NCI-H1092 (cell line): Measurements from ENCODE around the gene RCC1.
"Not testable (repeated sequence)": the region's sequence is repeated elsewhere in the genome, so short reads cannot be mapped to it uniquely, and the experiment has no call there.

ENCODE experiments used
- DNase-seq: peaks from one replicate; lab custom pipeline; 2025; lab: John Stamatoyannopoulos, UW

The RCC1 gene, protein sequence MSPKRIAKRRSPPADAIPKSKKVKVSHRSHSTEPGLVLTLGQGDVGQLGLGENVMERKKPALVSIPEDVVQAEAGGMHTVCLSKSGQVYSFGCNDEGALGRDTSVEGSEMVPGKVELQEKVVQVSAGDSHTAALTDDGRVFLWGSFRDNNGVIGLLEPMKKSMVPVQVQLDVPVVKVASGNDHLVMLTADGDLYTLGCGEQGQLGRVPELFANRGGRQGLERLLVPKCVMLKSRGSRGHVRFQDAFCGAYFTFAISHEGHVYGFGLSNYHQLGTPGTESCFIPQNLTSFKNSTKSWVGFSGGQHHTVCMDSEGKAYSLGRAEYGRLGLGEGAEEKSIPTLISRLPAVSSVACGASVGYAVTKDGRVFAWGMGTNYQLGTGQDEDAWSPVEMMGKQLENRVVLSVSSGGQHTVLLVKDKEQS

GRCh38 chr1:28505406-28506187, at the start of gene RCC1:
TSS of gene RCC1 (plus strand) at chr1:28506043. CDS start at chr1:28529867, 23,824 bp downstream.
- peak; percentile 99 for DNase-seq

DNA sequence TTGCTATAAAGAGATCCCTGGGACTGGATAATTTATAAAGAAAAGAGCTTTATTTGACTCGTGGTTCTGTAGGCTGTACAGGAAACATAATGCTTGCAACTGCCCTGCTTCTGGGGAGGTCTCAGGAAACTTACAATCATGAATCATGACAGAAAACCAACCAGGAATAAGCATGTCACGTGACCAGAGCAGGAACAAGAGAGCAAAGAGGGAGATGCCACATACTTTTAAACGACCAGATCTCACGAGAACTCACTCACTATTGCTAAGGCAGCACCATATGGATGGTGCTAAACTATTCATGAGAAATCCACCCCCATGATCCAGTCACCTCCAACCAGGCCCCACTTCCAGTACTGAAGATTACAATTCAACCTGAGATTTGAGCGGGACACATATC, 49.8 kb upstream of the RCC1 start:
- no peak for DNase-seq

GRCh38 chr1:28457678-28458077, 48.2 kb upstream of the RCC1 start:
- no peak for DNase-seq

DNA sequence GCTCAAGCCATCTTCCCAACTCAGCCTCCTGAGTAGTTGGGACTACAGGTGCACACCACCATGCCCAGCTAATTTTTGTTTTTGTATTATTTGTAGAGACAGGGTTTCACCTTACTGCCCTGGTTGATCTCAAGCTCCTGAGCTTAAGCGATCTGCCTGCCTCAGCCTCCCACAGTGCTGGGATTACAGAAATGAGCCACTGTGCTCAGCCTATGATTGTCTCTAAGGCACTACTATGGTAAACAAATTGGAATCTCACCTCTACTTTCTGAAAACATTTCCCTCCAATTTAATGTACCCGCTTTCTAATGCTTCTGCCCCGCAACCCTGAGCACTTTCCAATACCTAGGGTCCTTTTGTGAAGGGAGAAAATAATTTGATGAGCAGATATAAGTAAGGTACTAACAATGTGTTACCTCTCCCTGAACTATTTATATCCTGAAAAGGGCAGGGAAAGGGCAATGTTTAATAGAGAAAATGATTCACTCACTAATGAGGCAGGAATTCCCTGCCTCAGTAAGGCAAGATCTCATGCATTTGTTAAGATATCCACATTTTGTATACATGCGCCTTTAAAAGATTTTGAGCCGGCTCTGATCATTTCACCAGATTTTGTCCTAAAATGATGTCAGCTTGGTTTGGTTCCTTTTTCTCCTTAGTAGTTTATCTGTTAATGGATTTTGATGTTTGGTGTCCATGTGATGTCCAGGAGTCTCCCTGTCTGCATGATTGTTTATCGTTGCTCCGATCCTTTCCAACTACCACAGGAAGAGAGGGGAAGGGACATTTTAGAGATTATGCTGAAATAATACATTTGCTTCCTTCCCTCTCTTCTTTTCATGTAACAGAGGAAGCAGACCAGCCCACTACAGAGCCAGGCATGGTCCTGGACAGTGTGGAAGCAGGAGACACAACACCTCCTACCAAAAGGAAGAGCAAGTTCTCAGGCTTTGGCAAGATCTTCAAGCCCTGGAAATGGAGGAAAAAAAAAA, 47.3 kb upstream of the RCC1 start:
- DNase-seq = no peak

DNA sequence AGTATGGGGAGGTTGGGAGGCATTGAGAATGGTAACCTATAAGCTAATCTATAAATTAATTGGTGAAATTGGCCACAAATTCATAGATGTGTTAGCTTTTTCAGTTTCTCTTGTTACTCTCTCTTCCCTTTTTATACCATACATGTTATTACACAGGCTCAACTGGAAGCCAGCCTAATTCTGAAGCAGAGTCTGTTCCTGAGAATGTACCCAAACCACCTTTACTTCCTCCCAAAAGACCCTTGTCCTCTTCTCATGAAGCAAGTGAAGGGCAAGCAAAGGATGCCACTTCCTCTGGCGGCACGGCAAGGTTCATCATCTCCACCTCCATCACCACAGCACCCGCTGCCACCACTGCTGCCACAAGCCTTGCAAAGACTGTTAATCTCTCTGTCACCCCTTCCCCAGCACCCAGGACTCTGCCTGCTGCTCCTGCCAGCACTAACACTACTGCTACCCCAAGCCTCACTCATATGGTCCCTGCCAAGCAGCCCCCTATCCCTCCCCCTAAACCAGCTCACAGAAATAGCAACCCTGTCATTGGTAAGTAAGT, 39.5 kb upstream of the RCC1 start:
- DNase-seq = no peak

- DNase-seq = no peak
These were observed 35.7 kb upstream of the RCC1 start for GRCh38 chr1:28470146-28470545.

- DNase-seq = not testable (repeated sequence)
These were observed 26.3 kb upstream of the RCC1 start for GRCh38 chr1:28479497-28479896.

GRCh38 chr1:28480308-28480707, 25.5 kb upstream of the RCC1 start:
- no peak for DNase-seq

GRCh38 chr1:28482138-28482537, 23.7 kb upstream of the RCC1 start:
- DNase-seq = no peak

DNA sequence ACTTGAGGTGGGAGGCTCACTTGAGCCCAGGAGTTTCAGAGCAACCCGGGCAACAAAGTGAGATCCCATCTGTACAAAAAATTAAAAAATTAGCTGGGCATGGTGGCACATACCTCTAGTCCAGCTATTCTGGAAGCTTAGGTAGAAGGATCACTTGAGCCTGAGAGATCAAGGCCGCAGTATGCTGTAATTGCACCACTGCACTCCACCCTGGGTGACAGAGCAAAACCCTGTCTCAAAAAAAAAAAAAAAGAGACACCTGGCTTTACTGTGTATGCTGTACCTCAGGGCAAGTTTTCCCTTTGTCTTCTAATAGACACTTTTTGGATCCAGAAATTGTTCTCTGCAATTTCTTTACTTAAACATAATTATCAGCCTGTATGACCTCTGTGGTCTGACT, 23.1 kb upstream of the RCC1 start:
- no peak for DNase-seq

GRCh38 chr1:28494737-28495136, 11.1 kb upstream of the RCC1 start:
- DNase-seq = no peak

GRCh38 chr1:28499553-28499952, 6.3 kb upstream of the RCC1 start:
- DNase-seq = no peak

DNA sequence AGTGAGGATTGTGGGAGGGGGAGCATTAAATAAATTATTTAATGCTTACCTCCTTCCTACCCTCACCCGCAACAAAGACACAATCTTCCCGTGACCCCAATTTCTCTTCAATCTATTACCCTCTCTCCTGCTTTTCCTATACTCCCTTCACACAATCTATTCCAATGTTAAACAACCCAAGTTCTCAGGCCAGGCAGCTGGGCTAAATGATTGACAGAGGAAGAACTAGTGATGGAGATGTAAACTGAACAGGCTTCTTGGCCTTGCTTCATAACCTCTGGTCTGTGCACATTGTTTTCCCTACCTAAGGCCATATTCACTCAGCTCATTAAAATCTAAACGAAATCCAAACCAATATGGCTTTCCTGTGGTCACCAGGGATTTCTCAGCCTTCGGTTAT, 3.9 kb upstream of the RCC1 start:
- no peak for DNase-seq

GRCh38 chr1:28503117-28503516, 2.7 kb upstream of the RCC1 start:
- no peak for DNase-seq

GRCh38 chr1:28506907-28507246, 1.0 kb downstream of the RCC1 start:
- DNase-seq = no peak

DNA sequence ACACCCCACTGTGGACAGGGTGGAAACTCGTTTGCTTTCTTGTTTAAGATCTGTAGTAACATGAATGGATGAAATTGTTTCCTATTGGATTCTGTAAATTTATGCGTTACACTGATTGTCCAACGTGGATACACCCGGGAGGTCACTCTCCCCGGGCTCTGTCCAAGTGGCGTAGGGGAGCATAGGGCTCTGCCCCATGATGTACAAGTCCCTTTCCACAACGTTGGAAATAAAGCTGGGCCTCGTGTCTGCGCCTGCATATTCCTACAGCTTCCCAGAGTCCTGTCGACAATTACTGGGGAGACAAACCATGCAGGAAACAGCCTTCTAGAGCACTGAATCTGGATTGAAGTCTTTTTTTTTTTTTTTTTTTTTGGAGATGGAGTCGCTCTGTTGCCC, 1.4 kb downstream of the RCC1 start:
- no peak for DNase-seq

DNA sequence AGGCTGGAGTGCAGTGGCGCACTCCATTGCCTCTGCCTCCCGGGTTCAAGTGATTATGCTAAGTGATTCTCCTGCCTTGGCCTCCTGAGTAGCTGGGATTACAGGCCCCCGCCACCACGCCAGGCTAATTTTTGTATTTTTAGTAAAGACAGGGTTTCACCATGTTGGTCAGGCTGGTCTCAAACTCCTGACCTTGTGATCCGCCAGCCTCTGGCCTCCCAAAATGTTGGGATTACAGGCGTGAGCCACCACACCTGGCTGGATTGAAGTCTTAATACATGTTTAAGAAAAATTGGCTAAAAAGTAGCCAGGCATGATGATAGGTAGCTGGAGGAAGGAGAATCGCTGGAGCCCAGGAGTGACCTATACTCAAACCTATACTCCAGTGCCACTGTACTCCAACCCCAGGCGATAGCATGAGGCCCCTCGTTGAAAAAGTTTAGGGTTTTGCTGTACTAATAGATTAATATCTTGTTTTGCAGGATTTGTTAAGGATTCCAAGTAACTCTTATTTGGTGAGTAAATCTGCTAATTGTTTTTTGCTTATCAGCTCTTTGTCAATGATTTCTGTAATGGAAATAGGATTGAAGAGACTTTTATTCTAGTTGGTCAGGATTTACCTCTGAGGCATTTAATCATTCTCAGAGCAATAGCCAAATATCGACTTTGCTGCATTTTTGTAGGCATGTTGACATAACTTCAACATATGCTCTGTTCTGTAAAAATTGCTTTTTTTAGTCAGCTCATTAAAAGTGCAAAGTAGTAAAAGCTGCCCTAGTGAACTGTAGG, 2.0 kb downstream of the RCC1 start:
- no peak for DNase-seq

DNA sequence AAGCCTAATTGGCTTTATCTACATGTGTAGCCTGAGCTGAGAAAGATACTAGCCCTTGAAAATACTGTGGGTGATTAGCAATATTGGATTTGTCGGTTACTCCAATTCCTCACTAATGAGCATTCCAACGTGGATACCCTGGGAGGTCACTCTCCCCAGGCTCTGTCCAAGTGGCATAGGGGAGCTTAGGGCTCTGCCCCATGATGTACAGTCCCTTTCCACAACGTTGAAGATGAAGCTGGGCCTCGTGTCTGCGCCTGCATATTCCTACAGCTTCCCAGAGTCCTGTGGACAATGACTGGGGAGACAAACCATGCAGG, 2.6 kb downstream of the RCC1 start:
- no peak for DNase-seq

- DNase-seq = no peak
These were observed 3.9 kb downstream of the RCC1 start for GRCh38 chr1:28509705-28510272.

DNA sequence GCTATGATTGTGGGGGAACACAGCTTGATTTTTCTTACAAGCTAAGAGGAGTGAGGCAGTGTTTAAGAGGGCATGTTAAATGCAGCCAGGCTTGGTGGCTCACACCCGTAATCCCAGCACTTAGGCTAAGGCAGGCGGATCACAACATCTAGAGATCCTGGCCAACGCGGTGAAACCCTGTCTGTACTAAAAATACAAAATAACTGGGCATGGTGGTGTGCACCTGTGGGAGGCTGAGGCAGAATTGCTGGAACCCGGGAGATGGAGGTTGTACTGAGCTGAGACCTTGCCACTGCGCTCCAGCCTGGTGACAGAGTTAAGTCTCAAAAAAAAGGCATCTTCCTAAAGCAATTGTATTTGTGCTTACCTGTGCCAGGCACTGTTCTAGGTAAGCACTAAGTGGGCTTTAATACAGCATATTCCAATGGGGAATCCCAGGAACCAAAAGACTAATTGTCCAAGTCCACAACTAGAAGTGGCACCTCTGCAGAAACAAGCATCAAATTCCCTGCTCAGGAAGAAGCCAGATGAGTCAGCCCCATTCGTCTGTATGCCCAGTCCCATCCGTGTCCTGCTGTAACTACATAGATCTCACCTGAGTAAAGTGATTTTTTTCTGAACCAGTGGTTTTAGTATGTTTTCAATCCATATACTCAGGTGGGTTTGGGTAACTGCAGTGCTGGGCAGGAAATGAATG, 4.6 kb downstream of the RCC1 start:
- DNase-seq = no peak
